ENCODE data around the gene SPATA16. TPM values are rescaled to one million over a fixed set of nuclear protein-coding genes. Genes with fewer than 3 reads are reported as not detected.

Gene SPATA16
- total and polyA plus RNA-seq, 2 experiments from 2014 or later, result not detected

DNA sequence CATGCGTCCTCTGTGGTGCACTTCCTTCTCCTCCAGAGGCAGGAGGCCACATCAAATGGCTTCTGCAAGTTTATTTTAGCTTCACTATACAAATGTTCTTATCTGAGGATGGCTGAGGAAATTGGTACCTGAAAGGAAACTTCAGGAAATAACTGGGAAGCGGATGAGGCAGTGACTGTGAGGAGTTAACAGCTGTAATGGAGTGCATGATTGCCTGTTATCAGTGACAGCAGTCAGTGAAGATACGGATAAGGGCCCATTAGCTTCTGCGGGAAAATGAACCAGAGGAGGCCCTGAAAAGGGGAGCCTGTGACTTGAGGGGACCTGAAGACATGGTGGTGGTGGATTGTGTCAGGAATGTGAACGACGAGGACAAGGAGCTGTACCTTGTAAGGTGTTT is 51.8 kb downstream of the SPATA16 start:
- TF ChIP-seq, protein P1, sequence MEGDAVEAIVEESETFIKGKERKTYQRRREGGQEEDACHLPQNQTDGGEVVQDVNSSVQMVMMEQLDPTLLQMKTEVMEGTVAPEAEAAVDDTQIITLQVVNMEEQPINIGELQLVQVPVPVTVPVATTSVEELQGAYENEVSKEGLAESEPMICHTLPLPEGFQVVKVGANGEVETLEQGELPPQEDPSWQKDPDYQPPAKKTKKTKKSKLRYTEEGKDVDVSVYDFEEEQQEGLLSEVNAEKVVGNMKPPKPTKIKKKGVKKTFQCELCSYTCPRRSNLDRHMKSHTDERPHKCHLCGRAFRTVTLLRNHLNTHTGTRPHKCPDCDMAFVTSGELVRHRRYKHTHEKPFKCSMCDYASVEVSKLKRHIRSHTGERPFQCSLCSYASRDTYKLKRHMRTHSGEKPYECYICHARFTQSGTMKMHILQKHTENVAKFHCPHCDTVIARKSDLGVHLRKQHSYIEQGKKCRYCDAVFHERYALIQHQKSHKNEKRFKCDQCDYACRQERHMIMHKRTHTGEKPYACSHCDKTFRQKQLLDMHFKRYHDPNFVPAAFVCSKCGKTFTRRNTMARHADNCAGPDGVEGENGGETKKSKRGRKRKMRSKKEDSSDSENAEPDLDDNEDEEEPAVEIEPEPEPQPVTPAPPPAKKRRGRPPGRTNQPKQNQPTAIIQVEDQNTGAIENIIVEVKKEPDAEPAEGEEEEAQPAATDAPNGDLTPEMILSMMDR (conservative IDR thresholded peaks at IDR 0.05; ENCODE audit: low read depth in 2 of 2), result no peak
- TF ChIP-seq ZNF114 (CRISPR knock-in tag; IDR thresholded peaks at IDR 0.05), result no peak
- peaks cover 6% of the 10 kb centered on the region; the same call in 1 of the 3 replicates for H3K36me3 Mint-ChIP-seq (ENCODE audit: low read depth)
- H3K27me3 ChIP-seq (ENCODE audit: insufficient read depth), result no peaks in the 10 kb centered on the region
- H3K4me3 ChIP-seq, result no peak overlapping the region
- no peaks in the 10 kb centered on the region for H3F3A ChIP-seq (replicated peaks; ENCODE audit: low read depth)
- no peak overlapping the region for H3K27ac Mint-ChIP-seq
- H2AFZ ChIP-seq, result peak overlapping the region; percentile 54; the same call in 1 of the 2 replicates
- no peaks in the 10 kb centered on the region for H3K27me3 Mint-ChIP-seq (ENCODE audit: insufficient read depth, low read depth, poor library complexity)
- H3K79me2 ChIP-seq (replicated peaks; ENCODE audit: insufficient read depth), result no peaks in the 10 kb centered on the region
- no peak overlapping the region for H3K27ac ChIP-seq (ENCODE audit: low read depth)
- no peak overlapping the region for H3K4me2 ChIP-seq
- DNase-seq (ENCODE audit: low spot score), result no peak
- H3K4me1 ChIP-seq (ENCODE audit: insufficient read depth), result no peaks in the 10 kb centered on the region
- H3K4me1 Mint-ChIP-seq, result no peaks in the 10 kb centered on the region
- H3K9me3 Mint-ChIP-seq, result peaks cover 16% of the 10 kb centered on the region; the same call in 2 of the 3 replicates
- no peak overlapping the region for H3K4me3 Mint-ChIP-seq
- no peaks in the 10 kb centered on the region for H4K20me1 ChIP-seq (replicated peaks; ENCODE audit: insufficient read depth)
- no peaks in the 10 kb centered on the region for H3K36me3 ChIP-seq (ENCODE audit: insufficient read depth)
- H3K9me2 ChIP-seq (ENCODE audit: insufficient read depth), result peaks cover 6% of the 10 kb centered on the region; the same call in 1 of the 2 replicates
- ATAC-seq, result no peak

DNA sequence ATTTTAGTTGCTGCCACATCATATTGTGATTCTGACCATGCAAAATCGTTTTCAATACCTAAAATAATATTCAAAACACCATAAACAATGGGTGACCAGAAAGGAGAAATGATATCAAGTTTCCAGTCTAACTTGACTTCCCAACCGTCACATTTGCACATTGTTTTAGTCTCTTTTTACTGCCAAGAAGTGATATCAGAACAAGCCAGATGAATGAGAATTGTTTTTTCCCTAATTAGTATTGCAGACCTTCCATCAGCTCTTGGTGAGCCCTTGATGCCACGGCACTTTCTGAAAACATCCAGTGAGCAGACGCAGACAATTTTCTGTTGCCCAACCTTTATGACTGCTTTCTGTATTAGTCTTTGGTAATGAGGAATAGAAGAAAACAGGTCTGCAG is 62.5 kb downstream of the SPATA16 start:
- Histone ChIP-seq H3K27ac (ENCODE audit: low read depth) (no peak overlapping the region), H3K4me3 (no peak overlapping the region), H3F3A (replicated peaks; ENCODE audit: low read depth) (no peaks in the 10 kb centered on the region), H3K36me3 (ENCODE audit: insufficient read depth) (no peaks in the 10 kb centered on the region), H3K79me2 (replicated peaks; ENCODE audit: insufficient read depth) (no peaks in the 10 kb centered on the region), H2AFZ (peak overlapping the region; percentile 1; the same call in 1 of the 2 replicates), H4K20me1 (replicated peaks; ENCODE audit: insufficient read depth) (no peaks in the 10 kb centered on the region), H3K4me1 (ENCODE audit: insufficient read depth) (0 out of 2 replicates have a peak, but pooled peaks cover 4% of the 10 kb centered on the region), H3K4me2 (no peak overlapping the region), H3K9me2 (ENCODE audit: insufficient read depth) (no peaks in the 10 kb centered on the region), H3K27me3 (ENCODE audit: insufficient read depth) (no peaks in the 10 kb centered on the region)
- peaks cover 14% of the 10 kb centered on the region; the same call in 2 of the 3 replicates for H3K36me3 Mint-ChIP-seq (ENCODE audit: low read depth)
- no peak overlapping the region for H3K4me3 Mint-ChIP-seq
- no peak overlapping the region for H3K27ac Mint-ChIP-seq
- ATAC-seq (no peak), DNase-seq (ENCODE audit: low spot score) (no peak)
- H3K4me1 Mint-ChIP-seq, result peaks cover 18% of the 10 kb centered on the region; the same call in 2 of the 3 replicates
- no peaks in the 10 kb centered on the region for H3K27me3 Mint-ChIP-seq (ENCODE audit: insufficient read depth, low read depth, poor library complexity)
- H3K9me3 Mint-ChIP-seq, result peaks cover 14% of the 10 kb centered on the region
- TF ChIP-seq, protein P2, sequence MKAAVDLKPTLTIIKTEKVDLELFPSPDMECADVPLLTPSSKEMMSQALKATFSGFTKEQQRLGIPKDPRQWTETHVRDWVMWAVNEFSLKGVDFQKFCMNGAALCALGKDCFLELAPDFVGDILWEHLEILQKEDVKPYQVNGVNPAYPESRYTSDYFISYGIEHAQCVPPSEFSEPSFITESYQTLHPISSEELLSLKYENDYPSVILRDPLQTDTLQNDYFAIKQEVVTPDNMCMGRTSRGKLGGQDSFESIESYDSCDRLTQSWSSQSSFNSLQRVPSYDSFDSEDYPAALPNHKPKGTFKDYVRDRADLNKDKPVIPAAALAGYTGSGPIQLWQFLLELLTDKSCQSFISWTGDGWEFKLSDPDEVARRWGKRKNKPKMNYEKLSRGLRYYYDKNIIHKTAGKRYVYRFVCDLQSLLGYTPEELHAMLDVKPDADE (IDR thresholded peaks at IDR 0.05), result no peak
- no peak for TF ChIP-seq EZH2 (IDR thresholded peaks at IDR 0.05; ENCODE audit: low read depth, unreplicated experiment)
- TF ChIP-seq, protein P3, sequence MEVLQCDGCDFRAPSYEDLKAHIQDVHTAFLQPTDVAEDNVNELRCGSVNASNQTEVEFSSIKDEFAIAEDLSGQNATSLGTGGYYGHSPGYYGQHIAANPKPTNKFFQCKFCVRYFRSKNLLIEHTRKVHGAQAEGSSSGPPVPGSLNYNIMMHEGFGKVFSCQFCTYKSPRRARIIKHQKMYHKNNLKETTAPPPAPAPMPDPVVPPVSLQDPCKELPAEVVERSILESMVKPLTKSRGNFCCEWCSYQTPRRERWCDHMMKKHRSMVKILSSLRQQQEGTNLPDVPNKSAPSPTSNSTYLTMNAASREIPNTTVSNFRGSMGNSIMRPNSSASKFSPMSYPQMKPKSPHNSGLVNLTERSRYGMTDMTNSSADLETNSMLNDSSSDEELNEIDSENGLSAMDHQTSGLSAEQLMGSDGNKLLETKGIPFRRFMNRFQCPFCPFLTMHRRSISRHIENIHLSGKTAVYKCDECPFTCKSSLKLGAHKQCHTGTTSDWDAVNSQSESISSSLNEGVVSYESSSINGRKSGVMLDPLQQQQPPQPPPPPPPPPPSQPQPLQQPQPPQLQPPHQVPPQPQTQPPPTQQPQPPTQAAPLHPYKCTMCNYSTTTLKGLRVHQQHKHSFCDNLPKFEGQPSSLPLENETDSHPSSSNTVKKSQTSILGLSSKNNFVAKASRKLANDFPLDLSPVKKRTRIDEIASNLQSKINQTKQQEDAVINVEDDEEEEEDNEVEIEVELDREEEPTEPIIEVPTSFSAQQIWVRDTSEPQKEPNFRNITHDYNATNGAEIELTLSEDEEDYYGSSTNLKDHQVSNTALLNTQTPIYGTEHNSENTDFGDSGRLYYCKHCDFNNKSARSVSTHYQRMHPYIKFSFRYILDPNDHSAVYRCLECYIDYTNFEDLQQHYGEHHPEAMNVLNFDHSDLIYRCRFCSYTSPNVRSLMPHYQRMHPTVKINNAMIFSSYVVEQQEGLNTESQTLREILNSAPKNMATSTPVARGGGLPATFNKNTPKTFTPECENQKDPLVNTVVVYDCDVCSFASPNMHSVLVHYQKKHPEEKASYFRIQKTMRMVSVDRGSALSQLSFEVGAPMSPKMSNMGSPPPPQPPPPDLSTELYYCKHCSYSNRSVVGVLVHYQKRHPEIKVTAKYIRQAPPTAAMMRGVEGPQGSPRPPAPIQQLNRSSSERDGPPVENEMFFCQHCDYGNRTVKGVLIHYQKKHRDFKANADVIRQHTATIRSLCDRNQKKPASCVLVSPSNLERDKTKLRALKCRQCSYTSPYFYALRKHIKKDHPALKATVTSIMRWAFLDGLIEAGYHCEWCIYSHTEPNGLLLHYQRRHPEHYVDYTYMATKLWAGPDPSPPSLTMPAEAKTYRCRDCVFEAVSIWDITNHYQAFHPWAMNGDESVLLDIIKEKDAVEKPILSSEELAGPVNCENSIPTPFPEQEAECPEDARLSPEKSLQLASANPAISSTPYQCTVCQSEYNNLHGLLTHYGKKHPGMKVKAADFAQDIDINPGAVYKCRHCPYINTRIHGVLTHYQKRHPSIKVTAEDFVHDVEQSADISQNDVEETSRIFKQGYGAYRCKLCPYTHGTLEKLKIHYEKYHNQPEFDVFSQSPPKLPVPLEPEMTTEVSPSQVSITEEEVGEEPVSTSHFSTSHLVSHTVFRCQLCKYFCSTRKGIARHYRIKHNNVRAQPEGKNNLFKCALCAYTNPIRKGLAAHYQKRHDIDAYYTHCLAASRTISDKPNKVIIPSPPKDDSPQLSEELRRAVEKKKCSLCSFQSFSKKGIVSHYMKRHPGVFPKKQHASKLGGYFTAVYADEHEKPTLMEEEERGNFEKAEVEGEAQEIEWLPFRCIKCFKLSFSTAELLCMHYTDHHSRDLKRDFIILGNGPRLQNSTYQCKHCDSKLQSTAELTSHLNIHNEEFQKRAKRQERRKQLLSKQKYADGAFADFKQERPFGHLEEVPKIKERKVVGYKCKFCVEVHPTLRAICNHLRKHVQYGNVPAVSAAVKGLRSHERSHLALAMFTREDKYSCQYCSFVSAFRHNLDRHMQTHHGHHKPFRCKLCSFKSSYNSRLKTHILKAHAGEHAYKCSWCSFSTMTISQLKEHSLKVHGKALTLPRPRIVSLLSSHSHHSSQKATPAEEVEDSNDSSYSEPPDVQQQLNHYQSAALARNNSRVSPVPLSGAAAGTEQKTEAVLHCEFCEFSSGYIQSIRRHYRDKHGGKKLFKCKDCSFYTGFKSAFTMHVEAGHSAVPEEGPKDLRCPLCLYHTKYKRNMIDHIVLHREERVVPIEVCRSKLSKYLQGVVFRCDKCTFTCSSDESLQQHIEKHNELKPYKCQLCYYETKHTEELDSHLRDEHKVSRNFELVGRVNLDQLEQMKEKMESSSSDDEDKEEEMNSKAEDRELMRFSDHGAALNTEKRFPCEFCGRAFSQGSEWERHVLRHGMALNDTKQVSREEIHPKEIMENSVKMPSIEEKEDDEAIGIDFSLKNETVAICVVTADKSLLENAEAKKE (CRISPR knock-in tag; IDR thresholded peaks at IDR 0.05), result no peak
- TF ChIP-seq, protein P4, sequence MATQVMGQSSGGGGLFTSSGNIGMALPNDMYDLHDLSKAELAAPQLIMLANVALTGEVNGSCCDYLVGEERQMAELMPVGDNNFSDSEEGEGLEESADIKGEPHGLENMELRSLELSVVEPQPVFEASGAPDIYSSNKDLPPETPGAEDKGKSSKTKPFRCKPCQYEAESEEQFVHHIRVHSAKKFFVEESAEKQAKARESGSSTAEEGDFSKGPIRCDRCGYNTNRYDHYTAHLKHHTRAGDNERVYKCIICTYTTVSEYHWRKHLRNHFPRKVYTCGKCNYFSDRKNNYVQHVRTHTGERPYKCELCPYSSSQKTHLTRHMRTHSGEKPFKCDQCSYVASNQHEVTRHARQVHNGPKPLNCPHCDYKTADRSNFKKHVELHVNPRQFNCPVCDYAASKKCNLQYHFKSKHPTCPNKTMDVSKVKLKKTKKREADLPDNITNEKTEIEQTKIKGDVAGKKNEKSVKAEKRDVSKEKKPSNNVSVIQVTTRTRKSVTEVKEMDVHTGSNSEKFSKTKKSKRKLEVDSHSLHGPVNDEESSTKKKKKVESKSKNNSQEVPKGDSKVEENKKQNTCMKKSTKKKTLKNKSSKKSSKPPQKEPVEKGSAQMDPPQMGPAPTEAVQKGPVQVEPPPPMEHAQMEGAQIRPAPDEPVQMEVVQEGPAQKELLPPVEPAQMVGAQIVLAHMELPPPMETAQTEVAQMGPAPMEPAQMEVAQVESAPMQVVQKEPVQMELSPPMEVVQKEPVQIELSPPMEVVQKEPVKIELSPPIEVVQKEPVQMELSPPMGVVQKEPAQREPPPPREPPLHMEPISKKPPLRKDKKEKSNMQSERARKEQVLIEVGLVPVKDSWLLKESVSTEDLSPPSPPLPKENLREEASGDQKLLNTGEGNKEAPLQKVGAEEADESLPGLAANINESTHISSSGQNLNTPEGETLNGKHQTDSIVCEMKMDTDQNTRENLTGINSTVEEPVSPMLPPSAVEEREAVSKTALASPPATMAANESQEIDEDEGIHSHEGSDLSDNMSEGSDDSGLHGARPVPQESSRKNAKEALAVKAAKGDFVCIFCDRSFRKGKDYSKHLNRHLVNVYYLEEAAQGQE (IDR thresholded peaks at IDR 0.05; ENCODE audit: unreplicated experiment), result no peak
- no peak for TF ChIP-seq CREB1 (CRISPR knock-in tag; IDR thresholded peaks at IDR 0.05; ENCODE audit: low read depth)
- TF ChIP-seq JUNB (IDR thresholded peaks at IDR 0.05; ENCODE audit: unreplicated experiment), result no peak
- no peak for TF ChIP-seq ZNF331 (CRISPR knock-in tag; IDR thresholded peaks at IDR 0.05; ENCODE audit: low read depth)
